HepG2 (cell line): ENCODE measurements around the gene CERS4. TPM values are rescaled to one million over a fixed set of nuclear protein-coding genes. Genes with fewer than 3 reads are reported as not detected.

Experiments used
- ATAC-seq: fragments of 200-7000 bp; cut with Tn5 transposase; 3 replicates; pipeline ENCODE4 v1.9.1; 2020; ENCODE audit warnings: mild to moderate bottlenecking, moderate library complexity
- BruUV-seq: library from RNA; stranded (reverse); fragments of 400-500 nt; replicated peaks from 2 replicates; lab custom pipeline; 2021; lab: Mats Ljungman, UMichigan
- CTCF ChIA-PET: fragments of 300-600 bp; formaldehyde crosslinking; extraction: SDS; loops from one replicate; lab custom pipeline; 2021; ENCODE audit warnings: low total read pairs, inconsistent platforms, low intra/inter-chr PET ratio; lab: Yijun Ruan, JAX
- POLR2A ChIA-PET: fragments of 350-600 bp; sonication (Branson Sonifier 250); formaldehyde crosslinking; loops from one replicate; lab custom pipeline; 2020; ENCODE audit warnings: antibody characterized with exemption, inconsistent platforms; lab: Yijun Ruan, JAX
- DNase-seq: peaks from one replicate; pipeline ENCODE4 v3.0.0-alpha.2; 2015; ENCODE audit warnings: low spot score
- FAIRE-seq: peaks from 3 replicates; lab custom pipeline; 2011; peaks lifted over from hg19 to GRCh38; lab: Jason Lieb, UNC
- H2AFZ ChIP-seq: one replicate; pipeline ENCODE4 v1.6.1; 2011; ENCODE audit warnings: low read length, inconsistent platforms
- H3K27ac ChIP-seq: fragments of 300-600 bp; 3 replicates; pipeline ENCODE4 v1.8.0; 2011; ENCODE audit warnings: mixed run types, mild to moderate bottlenecking, mixed read lengths, low read length, inconsistent platforms; ENCODE audit not compliant: insufficient read depth; ENCODE audit errors: extremely low read length
- H3K27me3 ChIP-seq, 2 experiments: fragments of 200-600 bp in 1 of 2; 2 replicates in 1 of 2; 3 replicates in 1 of 2; pipeline versions ENCODE4 v1.6.0 to v1.8.0; 2011; ENCODE audit warnings: low read length in 2 of 2, mild to moderate bottlenecking in 2 of 2, moderate library complexity in 2 of 2, inconsistent platforms in 1 of 2; ENCODE audit not compliant: insufficient read depth in 2 of 2, control insufficient read depth in 1 of 2
- H3K36me3 ChIP-seq, 2 experiments: fragments of 200-600 bp in 1 of 2; replicated peaks in 1 of 2; 2 replicates in 1 of 2; 3 replicates in 1 of 2; pipeline versions ENCODE4 v1.5.1 to v1.8.0; 2011; ENCODE audit warnings: low read length in 2 of 2, inconsistent platforms in 1 of 2; ENCODE audit not compliant: insufficient read depth in 2 of 2, control insufficient read depth in 1 of 2
- H3K4me1 ChIP-seq: 2 replicates; pipeline ENCODE4 v1.5.1; 2012; ENCODE audit warnings: low read length, inconsistent platforms; ENCODE audit not compliant: insufficient read depth
- H3K4me2 ChIP-seq: 2 replicates; pipeline ENCODE4 v1.6.0; 2011; ENCODE audit warnings: low read depth, low read length, inconsistent platforms
- H3K4me3 ChIP-seq, 3 experiments: fragments of 200-600 bp in 1 of 3; sonication (generic), shearing (Covaris generic) in 1 of 3; replicated peaks in 1 of 3; 2 replicates each; pipeline ENCODE4 v1.5.1; 2011 to 2016; ENCODE audit warnings: low read length in 3 of 3, inconsistent platforms in 2 of 3, low read depth in 2 of 3, mild to moderate bottlenecking in 2 of 3, control low read depth in 1 of 3, mixed read lengths in 1 of 3; ENCODE audit not compliant: insufficient read depth in 1 of 3
- H3K79me2 ChIP-seq: one replicate; pipeline ENCODE4 v1.6.1; 2011; ENCODE audit warnings: low read length, inconsistent platforms; ENCODE audit not compliant: insufficient read depth
- H3K9ac ChIP-seq: 2 replicates; pipeline ENCODE4 v1.6.0; 2011; ENCODE audit warnings: mild to moderate bottlenecking, low read depth, low read length, inconsistent platforms; ENCODE audit not compliant: insufficient read depth
- H3K9me3 ChIP-seq: 2 replicates; pipeline ENCODE4 v1.5.1; 2012; ENCODE audit warnings: mild to moderate bottlenecking, low read length
- H4K20me1 ChIP-seq: 2 replicates; pipeline ENCODE4 v1.6.0; 2011; ENCODE audit warnings: inconsistent platforms, mild to moderate bottlenecking, low read length, moderate library complexity; ENCODE audit not compliant: insufficient read depth
- ARID2 ChIP-seq: sonication (generic); formaldehyde crosslinking; IDR thresholded peaks from 2 replicates; pipeline ENCODE4 v1.8.1; 2022; ENCODE audit warnings: mild to moderate bottlenecking, missing genetic modification reagents, borderline replicate concordance
- CHCHD3 ChIP-seq: sonication (generic); formaldehyde crosslinking; IDR thresholded peaks from 2 replicates; pipeline ENCODE4 v1.8.0; 2022; ENCODE audit warnings: mild to moderate bottlenecking, missing genetic modification reagents, moderate library complexity
- CREB1 ChIP-seq, 2 experiments: fragments of 450-650 bp in 1 of 2; IDR thresholded peaks; 2 replicates each; pipeline ENCODE4 v1.6.1; 2016 to 2017; ENCODE audit warnings: control low read depth in 1 of 2, mild to moderate bottlenecking in 1 of 2, missing compliant biosample characterization in 1 of 2, missing genetic modification characterization in 1 of 2
- HNF4A ChIP-seq: sonication (generic); formaldehyde crosslinking; IDR thresholded peaks from 2 replicates; pipeline ENCODE4 v1.4.0; 2020; ENCODE audit warnings: missing genetic modification reagents
- ONECUT2 ChIP-seq: sonication (generic); formaldehyde crosslinking; IDR thresholded peaks from 2 replicates; pipeline ENCODE4 v1.4.0; 2020; ENCODE audit warnings: missing genetic modification reagents
- STAG1 ChIP-seq: sonication (generic); formaldehyde crosslinking; IDR thresholded peaks from 2 replicates; pipeline ENCODE4 v1.4.0; 2020; ENCODE audit warnings: missing genetic modification reagents
- ZFX ChIP-seq: sonication (generic); formaldehyde crosslinking; IDR thresholded peaks from 2 replicates; pipeline ENCODE4 v1.4.0; 2020; ENCODE audit warnings: mild to moderate bottlenecking, low read depth, missing genetic modification reagents, moderate library complexity
- ZIK1 ChIP-seq: sonication (generic); formaldehyde crosslinking; IDR thresholded peaks from 2 replicates; pipeline ENCODE4 v1.5.0; 2020; ENCODE audit warnings: mild to moderate bottlenecking, low read depth, missing genetic modification reagents, borderline replicate concordance
- ZNF256 ChIP-seq: sonication (generic); formaldehyde crosslinking; conservative IDR thresholded peaks from 2 replicates; pipeline ENCODE4 v1.4.0; 2020; ENCODE audit warnings: missing genetic modification reagents
- ZNF44 ChIP-seq: sonication (generic); formaldehyde crosslinking; IDR thresholded peaks from 2 replicates; pipeline ENCODE4 v1.5.1; 2020; ENCODE audit warnings: mild to moderate bottlenecking, missing genetic modification reagents
- ZNF839 ChIP-seq: sonication (generic); formaldehyde crosslinking; IDR thresholded peaks from 2 replicates; pipeline ENCODE4 v1.4.0; 2020; ENCODE audit warnings: missing genetic modification reagents, mild to moderate bottlenecking, borderline replicate concordance
- WGBS: methylation state at CpG from one replicate; pipeline ENCODE4 v1.1.6; 2017; ENCODE audit warnings: low lambda C conversion rate; 5-methylcytosine and 5-hydroxymethylcytosine counted together
- in situ Hi-C: cut with HindIII; loops from 2 replicates; pipeline ENCODE4 v1.10.0; 2017; ENCODE audit warnings: low pct_unique_long_range_greater_than_20kb; ENCODE audit not compliant: extremely low pct_ligation_motif_present
- intact Hi-C: fragments of 100-400 bp; cut with micrococcal nuclease; formaldehyde crosslinking; loops from one replicate; pipeline ENCODE4 v1.10.0; 2022; ENCODE audit not compliant: unreplicated experiment
- polyA plus RNA-seq, 8 experiments: library from polyadenylated mRNA; depleted of rRNA in 3 of 8; stranded (reverse) in 7 of 8; unstranded in 1 of 8; fragments of >200 nt; fragmentation: Illumina TruSeq in 4 of 8; extraction: Trizol in 4 of 8; gene quantifications; 2 replicates each; pipeline versions ENCODE4 v1.2.1 to v1.2.3, GENCODE V29; 2011 to 2016; ENCODE audit warnings: low read depth in 4 of 8, missing spikeins in 1 of 8, mixed read lengths in 1 of 8; ENCODE audit not compliant: insufficient read depth in 1 of 8
- total RNA-seq, 5 experiments: library from RNA; depleted of rRNA; stranded (reverse); fragments of >200 nt; fragmentation: Illumina TruSeq; extraction: Trizol; gene quantifications; 2 replicates each; pipeline ENCODE4 v1.2.3, GENCODE V29; 2016; ENCODE audit warnings: low read depth in 1 of 5
- TF ChIP-seq, protein P1 (sequence below): IDR thresholded peaks from 2 replicates; pipeline ENCODE4 v1.6.1; 2016; ENCODE audit warnings: control low read depth
- TF ChIP-seq, protein P2 (sequence below): sonication (generic); formaldehyde crosslinking; IDR thresholded peaks from 2 replicates; pipeline ENCODE4 v1.8.0; 2022; ENCODE audit warnings: mild to moderate bottlenecking, missing genetic modification reagents, borderline replicate concordance
- TF ChIP-seq, protein P3 (sequence below): IDR thresholded peaks from 2 replicates; pipeline ENCODE4 v1.6.1; 2018; ENCODE audit warnings: missing genetic modification reagents
- TF ChIP-seq, protein P4 (sequence below): sonication (generic); formaldehyde crosslinking; IDR thresholded peaks from 2 replicates; pipeline ENCODE4 v1.4.0; 2020; ENCODE audit warnings: missing genetic modification reagents, mild to moderate bottlenecking, borderline replicate concordance

CERS4 gene
- total and polyA plus RNA-seq, 2 of the 13 experiments (the other 11 are each of a cell fraction or from before 2014, with no cell fraction given) = 74.7 to 83.5 TPM

DNA sequence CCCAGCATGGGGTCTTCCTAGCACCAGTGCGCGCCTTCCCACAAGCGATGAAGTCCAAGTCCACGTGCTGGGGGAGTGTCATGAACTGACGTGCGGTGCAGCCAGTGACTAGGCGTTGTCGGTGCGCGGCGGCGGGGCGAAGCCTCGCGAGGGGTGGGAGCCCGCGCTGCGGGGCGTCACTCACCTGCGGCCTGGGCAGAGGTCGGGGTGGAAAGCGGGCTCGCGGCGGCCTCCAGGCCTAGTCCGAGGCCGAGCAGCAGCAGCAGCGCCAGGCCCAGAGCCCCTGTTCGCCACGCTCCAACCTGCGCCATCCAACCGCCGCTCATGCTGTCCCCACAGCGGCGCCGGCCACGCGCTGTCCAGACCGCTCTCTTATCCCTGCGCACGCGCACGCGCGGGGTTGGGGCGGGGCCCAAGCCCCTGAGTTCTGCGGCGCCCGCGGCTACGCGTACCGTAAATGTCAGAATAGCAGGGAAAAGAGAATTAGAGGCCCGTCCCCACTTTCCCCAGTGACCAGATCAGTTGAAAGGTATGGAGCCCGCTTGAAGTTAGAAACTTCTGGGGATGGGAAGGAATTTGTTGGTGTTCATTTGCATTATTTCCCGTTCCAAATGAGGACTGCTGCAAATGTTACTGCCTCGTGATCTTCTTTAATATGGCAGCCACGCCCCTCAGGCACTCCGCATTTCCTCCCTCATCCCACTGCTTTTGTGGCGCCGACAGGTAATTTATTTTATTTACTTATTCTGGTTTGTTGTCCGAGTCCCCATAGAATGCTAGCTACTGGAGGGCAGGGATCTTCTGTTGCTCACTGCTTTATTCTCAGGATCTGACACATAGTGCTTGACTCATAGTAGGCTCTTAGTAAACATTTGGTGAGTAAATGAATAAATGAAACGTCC, 99.0 kb downstream of the CERS4 start, which contains the start of gene CD320 (continued):
- TF ChIP-seq, protein P1, sequence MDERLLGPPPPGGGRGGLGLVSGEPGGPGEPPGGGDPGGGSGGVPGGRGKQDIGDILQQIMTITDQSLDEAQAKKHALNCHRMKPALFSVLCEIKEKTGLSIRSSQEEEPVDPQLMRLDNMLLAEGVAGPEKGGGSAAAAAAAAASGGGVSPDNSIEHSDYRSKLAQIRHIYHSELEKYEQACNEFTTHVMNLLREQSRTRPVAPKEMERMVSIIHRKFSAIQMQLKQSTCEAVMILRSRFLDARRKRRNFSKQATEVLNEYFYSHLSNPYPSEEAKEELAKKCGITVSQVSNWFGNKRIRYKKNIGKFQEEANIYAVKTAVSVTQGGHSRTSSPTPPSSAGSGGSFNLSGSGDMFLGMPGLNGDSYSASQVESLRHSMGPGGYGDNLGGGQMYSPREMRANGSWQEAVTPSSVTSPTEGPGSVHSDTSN (CRISPR knock-in tag) = peak; percentile 85
- no peak; the same call in 1 of the 2 replicates for TF ChIP-seq STAG1 (CRISPR knock-in tag)
- TF ChIP-seq, protein P2, sequence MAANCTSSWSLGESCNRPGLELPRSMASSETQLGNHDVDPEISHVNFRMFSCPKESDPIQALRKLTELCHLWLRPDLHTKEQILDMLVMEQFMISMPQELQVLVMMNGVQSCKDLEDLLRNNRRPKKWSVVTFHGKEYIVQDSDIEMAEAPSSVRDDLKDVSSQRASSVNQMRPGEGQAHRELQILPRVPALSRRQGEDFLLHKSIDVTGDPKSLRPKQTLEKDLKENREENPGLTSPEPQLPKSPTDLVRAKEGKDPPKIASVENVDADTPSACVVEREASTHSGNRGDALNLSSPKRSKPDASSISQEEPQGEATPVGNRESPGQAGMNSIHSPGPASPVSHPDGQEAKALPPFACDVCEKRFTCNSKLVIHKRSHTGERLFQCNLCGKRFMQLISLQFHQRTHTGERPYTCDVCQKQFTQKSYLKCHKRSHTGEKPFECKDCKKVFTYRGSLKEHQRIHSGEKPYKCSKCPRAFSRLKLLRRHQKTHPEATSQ = peak; percentile 92; the same call in 1 of the 2 replicates

DNA sequence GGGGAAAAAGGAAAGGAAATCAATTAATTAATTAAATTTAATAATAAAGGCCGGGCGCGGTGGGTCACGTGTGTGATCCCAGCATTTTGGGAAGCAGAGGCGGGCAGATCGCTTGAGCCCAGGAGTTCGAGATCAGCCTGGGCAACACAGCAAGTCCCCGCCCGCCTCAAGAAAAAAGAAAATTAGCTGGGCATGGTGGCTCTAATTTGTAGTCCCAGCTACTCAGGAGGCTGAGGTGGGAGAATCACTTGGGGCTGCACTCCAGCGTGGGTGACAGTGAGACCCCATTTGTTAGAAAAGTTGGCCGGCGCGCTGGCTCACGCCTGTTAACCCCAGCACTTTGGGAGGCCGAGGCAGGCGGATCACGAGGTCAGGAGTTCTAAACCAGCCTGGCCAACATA, 99.7 kb downstream of the CERS4 start:
- H2AFZ ChIP-seq = no peak overlapping the region
- in situ Hi-C loops = loop anchor here (5.0 kb wide), 1 partner anchor 47 kb away; no protein-coding TSS in a partner anchor
- TF ChIP-seq ONECUT2 (CRISPR knock-in tag) (no peak), ZIK1 (no peak), CHCHD3 (no peak), ZFX (CRISPR knock-in tag) (no peak), HNF4A (CRISPR knock-in tag) (no peak), CREB1 (IDR thresholded peaks at IDR 0.05) (no peak), CREB1 (CRISPR knock-in tag; IDR thresholded peaks at IDR 0.05) (no peak), ZNF839 (no peak), ARID2 (CRISPR knock-in tag) (no peak), ZNF256 (CRISPR knock-in tag) (no peak), ZNF44 (CRISPR knock-in tag) (no peak)
- TF ChIP-seq, protein P3, sequence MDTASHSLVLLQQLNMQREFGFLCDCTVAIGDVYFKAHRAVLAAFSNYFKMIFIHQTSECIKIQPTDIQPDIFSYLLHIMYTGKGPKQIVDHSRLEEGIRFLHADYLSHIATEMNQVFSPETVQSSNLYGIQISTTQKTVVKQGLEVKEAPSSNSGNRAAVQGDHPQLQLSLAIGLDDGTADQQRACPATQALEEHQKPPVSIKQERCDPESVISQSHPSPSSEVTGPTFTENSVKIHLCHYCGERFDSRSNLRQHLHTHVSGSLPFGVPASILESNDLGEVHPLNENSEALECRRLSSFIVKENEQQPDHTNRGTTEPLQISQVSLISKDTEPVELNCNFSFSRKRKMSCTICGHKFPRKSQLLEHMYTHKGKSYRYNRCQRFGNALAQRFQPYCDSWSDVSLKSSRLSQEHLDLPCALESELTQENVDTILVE = no peak
- TF ChIP-seq, protein P4, sequence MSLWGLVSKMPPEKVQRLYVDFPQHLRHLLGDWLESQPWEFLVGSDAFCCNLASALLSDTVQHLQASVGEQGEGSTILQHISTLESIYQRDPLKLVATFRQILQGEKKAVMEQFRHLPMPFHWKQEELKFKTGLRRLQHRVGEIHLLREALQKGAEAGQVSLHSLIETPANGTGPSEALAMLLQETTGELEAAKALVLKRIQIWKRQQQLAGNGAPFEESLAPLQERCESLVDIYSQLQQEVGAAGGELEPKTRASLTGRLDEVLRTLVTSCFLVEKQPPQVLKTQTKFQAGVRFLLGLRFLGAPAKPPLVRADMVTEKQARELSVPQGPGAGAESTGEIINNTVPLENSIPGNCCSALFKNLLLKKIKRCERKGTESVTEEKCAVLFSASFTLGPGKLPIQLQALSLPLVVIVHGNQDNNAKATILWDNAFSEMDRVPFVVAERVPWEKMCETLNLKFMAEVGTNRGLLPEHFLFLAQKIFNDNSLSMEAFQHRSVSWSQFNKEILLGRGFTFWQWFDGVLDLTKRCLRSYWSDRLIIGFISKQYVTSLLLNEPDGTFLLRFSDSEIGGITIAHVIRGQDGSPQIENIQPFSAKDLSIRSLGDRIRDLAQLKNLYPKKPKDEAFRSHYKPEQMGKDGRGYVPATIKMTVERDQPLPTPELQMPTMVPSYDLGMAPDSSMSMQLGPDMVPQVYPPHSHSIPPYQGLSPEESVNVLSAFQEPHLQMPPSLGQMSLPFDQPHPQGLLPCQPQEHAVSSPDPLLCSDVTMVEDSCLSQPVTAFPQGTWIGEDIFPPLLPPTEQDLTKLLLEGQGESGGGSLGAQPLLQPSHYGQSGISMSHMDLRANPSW (CRISPR knock-in tag) = no peak

More for the DNA sequence above, 99.7 kb downstream of the CERS4 start:
- Histone ChIP-seq H3K9ac (no peak overlapping the region), H3K27me3 (no peaks in the 10 kb centered on the region), H3K4me1 (peaks cover 39% of the 10 kb centered on the region), H3K27ac (peak overlapping the region; percentile 85), H3K36me3 (peaks cover 13 to 25% of the 10 kb centered on the region in 2 experiments; a peak in 4 of 5 replicates), H3K4me3 (peak overlapping the region; percentile 50 to 77 (median 66); a peak in 5 of 6 replicates), H3K9me3 (no peaks in the 10 kb centered on the region), H3K4me2 (peak overlapping the region; percentile 98; the same call in 1 of the 2 replicates), H3K79me2 (peaks cover 17% of the 10 kb centered on the region), H4K20me1 (no peaks in the 10 kb centered on the region)
- CTCF ChIA-PET = no interaction called here
- POLR2A ChIA-PET = interaction anchor here (5.8 kb wide), 1 partner anchor 11 kb away, joined by 39 read pairs; the partner anchor contains the start of genes NDUFA7 and RPS28
- no peak for DNase-seq
- intact Hi-C loops = no loop called here
- no TSS peak for BruUV-seq
- no peak for FAIRE-seq
- no peak for ATAC-seq
- 94% methylated on average over 17 of the region's 17 CpGs for WGBS
